ENCODE data around the gene SAA2. TPM values are rescaled to one million over a fixed set of nuclear protein-coding genes. Genes with fewer than 3 reads are reported as not detected.

The SAA2 gene
- total RNA-seq, 2 experiments from 2014 or later, result 0.25 TPM; not detected in 1

DNA sequence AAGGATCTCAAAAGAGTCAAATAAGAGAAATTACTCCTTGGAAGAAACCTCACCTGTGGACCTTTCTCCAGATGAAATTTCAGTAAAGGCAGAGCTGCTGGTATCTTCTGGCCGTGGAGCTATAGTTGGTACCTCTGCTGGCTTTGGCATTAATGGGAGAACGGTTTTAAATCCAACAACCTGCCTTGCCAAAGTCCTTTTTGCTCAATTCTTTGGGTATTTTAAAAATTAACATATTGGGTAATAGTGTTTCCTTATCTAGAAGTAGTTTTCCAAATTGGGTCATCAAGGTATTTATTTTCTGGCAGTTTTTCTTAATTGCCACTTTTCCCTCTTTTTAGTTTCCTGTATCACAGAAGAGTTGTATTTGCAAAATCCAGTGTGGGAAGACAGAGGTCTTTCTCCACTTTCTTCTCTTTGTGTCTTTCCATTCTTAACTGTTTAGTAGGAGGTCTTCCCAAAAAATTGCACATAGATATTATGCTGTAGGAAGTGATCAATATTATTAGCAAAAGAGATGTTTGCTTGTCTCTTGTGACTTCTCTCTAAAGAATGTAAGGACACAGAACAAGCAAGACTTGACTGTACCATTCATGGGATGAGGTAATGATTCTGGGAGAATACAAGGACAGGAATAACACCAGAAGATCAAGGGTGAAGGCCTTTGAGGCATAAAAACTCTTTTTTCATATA is 11.7 kb downstream of the SAA2 start, which contains the start of gene SAA4:
Gene SAA4, minus strand, starts transcription at position 139 of the 693 bp plus-strand sequence. CDS start 876 bp downstream, outside the sequence.
- CTCF ChIA-PET, result no interaction called here
- DNase-seq, result no peak

DNA sequence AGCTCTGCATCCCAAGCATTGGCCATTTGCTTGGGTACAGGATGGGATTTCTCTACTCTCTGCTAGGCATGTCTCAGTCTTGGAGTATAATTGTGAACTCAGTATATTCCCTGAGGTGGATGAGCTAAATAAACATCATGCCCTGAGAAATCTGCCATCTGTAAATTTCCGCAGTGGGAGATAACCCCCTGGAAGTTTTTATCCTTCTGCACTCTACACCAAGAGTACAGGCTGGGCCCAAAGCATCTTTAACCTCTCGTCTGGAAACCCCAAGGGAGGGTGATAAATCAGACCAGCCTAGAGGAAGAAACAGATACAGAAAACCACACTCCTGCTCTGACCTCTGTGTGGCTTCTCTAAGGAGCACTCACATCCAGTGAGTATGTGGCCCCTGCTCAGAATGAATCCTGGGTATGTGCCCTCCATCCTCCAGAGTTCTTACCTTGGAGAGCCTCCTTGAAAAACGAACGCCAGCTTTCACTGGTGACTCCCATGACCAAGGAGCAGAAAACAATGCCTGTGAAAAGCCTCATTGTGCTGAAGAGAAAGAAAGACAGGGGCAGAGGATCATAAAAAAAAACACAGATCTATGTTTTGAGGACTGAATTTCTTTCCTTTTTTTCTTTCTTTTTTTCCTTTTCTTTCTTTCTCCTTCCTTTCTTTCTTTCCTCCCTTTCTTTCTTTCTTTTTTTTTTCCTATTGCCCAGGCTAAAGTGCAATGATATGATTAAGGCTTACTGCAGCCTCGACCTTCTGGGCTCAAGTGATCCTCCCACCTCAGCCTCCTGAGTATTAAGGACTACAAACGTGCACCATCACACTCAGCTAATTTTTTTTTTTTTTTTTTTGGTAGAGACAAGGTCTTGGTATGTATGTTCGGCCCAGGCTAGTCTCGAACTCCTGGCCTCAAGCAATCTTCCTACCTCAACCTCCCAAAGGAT is 12.8 kb downstream of the SAA2 start:
- TF ChIP-seq, protein P1, sequence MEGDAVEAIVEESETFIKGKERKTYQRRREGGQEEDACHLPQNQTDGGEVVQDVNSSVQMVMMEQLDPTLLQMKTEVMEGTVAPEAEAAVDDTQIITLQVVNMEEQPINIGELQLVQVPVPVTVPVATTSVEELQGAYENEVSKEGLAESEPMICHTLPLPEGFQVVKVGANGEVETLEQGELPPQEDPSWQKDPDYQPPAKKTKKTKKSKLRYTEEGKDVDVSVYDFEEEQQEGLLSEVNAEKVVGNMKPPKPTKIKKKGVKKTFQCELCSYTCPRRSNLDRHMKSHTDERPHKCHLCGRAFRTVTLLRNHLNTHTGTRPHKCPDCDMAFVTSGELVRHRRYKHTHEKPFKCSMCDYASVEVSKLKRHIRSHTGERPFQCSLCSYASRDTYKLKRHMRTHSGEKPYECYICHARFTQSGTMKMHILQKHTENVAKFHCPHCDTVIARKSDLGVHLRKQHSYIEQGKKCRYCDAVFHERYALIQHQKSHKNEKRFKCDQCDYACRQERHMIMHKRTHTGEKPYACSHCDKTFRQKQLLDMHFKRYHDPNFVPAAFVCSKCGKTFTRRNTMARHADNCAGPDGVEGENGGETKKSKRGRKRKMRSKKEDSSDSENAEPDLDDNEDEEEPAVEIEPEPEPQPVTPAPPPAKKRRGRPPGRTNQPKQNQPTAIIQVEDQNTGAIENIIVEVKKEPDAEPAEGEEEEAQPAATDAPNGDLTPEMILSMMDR (IDR thresholded peaks at IDR 0.05), result no peak
- CTCF ChIA-PET, result no interaction called here
- H3K4me3 Mint-ChIP-seq, result no peak overlapping the region
- DNase-seq (no peak), ATAC-seq (ENCODE audit: poor library complexity) (no peak)
- POLR2A ChIA-PET, result no interaction called here
- no peaks in the 10 kb centered on the region for H3K36me3 Mint-ChIP-seq (ENCODE audit: low read depth)
- Histone ChIP-seq H3K9me3 (ENCODE audit: control insufficient read depth in 1 of 2, insufficient read depth in 1 of 2, low read length in 2 of 2) (no peaks in the 10 kb centered on the region), H3K27ac (ENCODE audit: low read depth in 1 of 2, low read length in 2 of 2) (no peak overlapping the region), H3K4me3 (ENCODE audit: low read length) (no peak overlapping the region), H3K27me3 (ENCODE audit: control insufficient read depth in 1 of 2, insufficient read depth in 2 of 2, low read length in 2 of 2) (peaks cover 4 to 10% of the 10 kb centered on the region in 2 experiments), H3K4me1 (ENCODE audit: insufficient read depth, low read length) (no peaks in the 10 kb centered on the region), H3K36me3 (ENCODE audit: insufficient read depth, low read length) (no peaks in the 10 kb centered on the region)
- H3K27me3 Mint-ChIP-seq, result peaks cover 31% of the 10 kb centered on the region
- H3K4me1 Mint-ChIP-seq (ENCODE audit: low read depth), result no peaks in the 10 kb centered on the region
- no peaks in the 10 kb centered on the region for H3K9me3 Mint-ChIP-seq
- intact Hi-C loops (cut with DNase I, micrococcal nuclease), result loop anchor here in 1 of 2 experiments (10.0 kb wide), 1 partner anchor 529 kb away; no protein-coding TSS in a partner anchor
- no peak overlapping the region for H3K27ac Mint-ChIP-seq

More for the DNA sequence above, 11.7 kb downstream of the SAA2 start, which contains the start of gene SAA4:
- Histone ChIP-seq H3K4me3 (ENCODE audit: low read length) (no peak within 1 kb of the TSS), H3K4me1 (ENCODE audit: insufficient read depth, low read length) (no peaks in the 10 kb centered on the region), H3K27me3 (ENCODE audit: control insufficient read depth in 1 of 2, insufficient read depth in 2 of 2, low read length in 2 of 2) (peaks cover 4 to 10% of the 10 kb centered on the region in 2 experiments), H3K9me3 (ENCODE audit: control insufficient read depth in 1 of 2, insufficient read depth in 1 of 2, low read length in 2 of 2) (no peaks in the 10 kb centered on the region), H3K36me3 (ENCODE audit: insufficient read depth, low read length) (no peaks in the 10 kb centered on the region), H3K27ac (ENCODE audit: low read depth in 1 of 2, low read length in 2 of 2) (no peak within 1 kb of the TSS)
- no peaks in the 10 kb centered on the region for H3K4me1 Mint-ChIP-seq (ENCODE audit: low read depth)
- peaks cover 34% of the 10 kb centered on the region for H3K27me3 Mint-ChIP-seq
- ATAC-seq (ENCODE audit: poor library complexity), result no peak
- POLR2A ChIA-PET, result no interaction called here
- no peak within 1 kb of the TSS for H3K4me3 Mint-ChIP-seq
- intact Hi-C loops (cut with DNase I, micrococcal nuclease), result loop anchor here in 1 of 2 experiments (10.0 kb wide), 1 partner anchor 528 kb away; no protein-coding TSS in a partner anchor
- H3K27ac Mint-ChIP-seq, result no peak within 1 kb of the TSS
- no peaks in the 10 kb centered on the region for H3K36me3 Mint-ChIP-seq (ENCODE audit: low read depth)
- TF ChIP-seq, protein P1 (IDR thresholded peaks at IDR 0.05), result no peak
- H3K9me3 Mint-ChIP-seq, result no peaks in the 10 kb centered on the region

DNA sequence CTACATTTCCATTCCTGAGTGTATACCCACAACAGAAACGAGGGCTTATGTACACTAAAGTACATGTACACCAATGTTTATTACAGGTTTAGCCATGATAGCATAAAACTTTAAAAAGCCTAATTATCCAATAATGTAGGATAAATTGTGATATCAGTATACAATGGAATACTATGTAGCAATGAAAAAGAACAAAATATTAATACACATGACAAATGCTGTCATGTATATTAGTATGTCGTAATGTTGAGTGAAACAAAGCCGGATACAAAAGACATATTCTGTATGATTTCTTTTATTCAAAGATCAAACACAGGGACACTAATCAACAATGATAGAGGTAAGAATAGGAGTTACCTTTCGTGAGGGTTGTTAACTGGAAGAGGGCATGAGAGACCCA is 14.6 kb downstream of the SAA2 start:
- H3K9me3 Mint-ChIP-seq, result no peaks in the 10 kb centered on the region
- H3K27me3 ChIP-seq (ENCODE audit: control insufficient read depth in 1 of 2, insufficient read depth in 2 of 2, low read length in 2 of 2), result no peaks in the 10 kb centered on the region
- no peaks in the 10 kb centered on the region for H3K4me1 ChIP-seq (ENCODE audit: insufficient read depth, low read length)
- no peak for DNase-seq
- H3K4me3 Mint-ChIP-seq, result no peak overlapping the region
- H3K4me3 ChIP-seq (ENCODE audit: low read length), result no peak overlapping the region
- H3K27me3 Mint-ChIP-seq, result peaks cover 21% of the 10 kb centered on the region
- TF ChIP-seq, protein P1 (IDR thresholded peaks at IDR 0.05), result no peak
- POLR2A ChIA-PET, result no interaction called here
- H3K27ac Mint-ChIP-seq, result no peak overlapping the region
- no peaks in the 10 kb centered on the region for H3K4me1 Mint-ChIP-seq (ENCODE audit: low read depth)
- intact Hi-C loops (cut with DNase I, micrococcal nuclease), result loop anchor here in 1 of 2 experiments (10.0 kb wide), 1 partner anchor 531 kb away; no protein-coding TSS in a partner anchor
- no peak overlapping the region for H3K27ac ChIP-seq (ENCODE audit: low read depth in 1 of 2, low read length in 2 of 2)
- CTCF ChIA-PET, result no interaction called here
- no peaks in the 10 kb centered on the region for H3K9me3 ChIP-seq (ENCODE audit: control insufficient read depth in 1 of 2, insufficient read depth in 1 of 2, low read length in 2 of 2)
- H3K36me3 ChIP-seq (ENCODE audit: insufficient read depth, low read length), result no peaks in the 10 kb centered on the region
- ATAC-seq (ENCODE audit: poor library complexity), result no peak
- H3K36me3 Mint-ChIP-seq (ENCODE audit: low read depth), result no peaks in the 10 kb centered on the region
